Measurements from ENCODE around the gene OR10A4. TPM values are rescaled to one million over a fixed set of nuclear protein-coding genes. Genes with fewer than 3 reads are reported as not detected.
A peak's percentile ranks its signal among the peaks of the same experiment; 100 is the strongest.

Gene OR10A4
- total RNA-seq, 1 donor from 2014 or later = not detected

DNA sequence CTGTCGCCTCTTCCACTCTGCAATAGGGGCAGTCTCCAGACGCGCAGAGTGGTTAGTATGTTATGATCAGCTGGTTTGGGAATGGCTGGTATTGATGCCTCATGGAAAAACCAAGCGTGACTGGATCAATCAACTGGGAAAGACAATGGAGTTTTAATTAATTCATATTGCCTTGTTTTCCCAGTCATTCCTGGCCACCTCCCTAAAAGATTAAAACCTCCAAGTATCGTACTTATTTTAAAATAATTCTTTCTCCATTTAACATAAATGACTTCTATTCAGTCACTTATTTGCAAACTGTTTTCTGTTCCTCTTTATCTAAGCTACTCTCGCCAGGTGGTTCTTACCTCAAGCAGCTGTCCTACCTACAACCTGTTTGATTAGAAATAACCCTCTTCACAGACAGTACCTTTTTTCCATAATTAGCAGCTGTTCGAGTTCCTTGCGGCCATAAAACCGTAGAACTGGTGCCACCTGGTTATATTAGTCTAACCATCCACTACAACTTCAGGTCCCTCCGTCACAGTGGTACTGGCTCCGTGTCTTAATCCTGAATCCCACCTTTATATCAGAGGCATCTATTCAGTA is 50.7 kb downstream of the OR10A4 start:
- no peak for ATAC-seq
- H3K27ac ChIP-seq = no peak overlapping the region
- intact Hi-C loops (cut with DNase I) = loop anchor here (10.0 kb wide), 1 partner anchor 582 kb away; no protein-coding TSS in a partner anchor
- no peaks in the 10 kb centered on the region for H3K9me3 ChIP-seq
- H3K27me3 ChIP-seq = no peaks in the 10 kb centered on the region
- peak overlapping the region; percentile 70 for H3K4me3 ChIP-seq
- DNase-seq = no peak
- no peaks in the 10 kb centered on the region for H3K36me3 ChIP-seq
- H3K4me1 ChIP-seq = peaks cover 9% of the 10 kb centered on the region
- TF ChIP-seq, protein P1, sequence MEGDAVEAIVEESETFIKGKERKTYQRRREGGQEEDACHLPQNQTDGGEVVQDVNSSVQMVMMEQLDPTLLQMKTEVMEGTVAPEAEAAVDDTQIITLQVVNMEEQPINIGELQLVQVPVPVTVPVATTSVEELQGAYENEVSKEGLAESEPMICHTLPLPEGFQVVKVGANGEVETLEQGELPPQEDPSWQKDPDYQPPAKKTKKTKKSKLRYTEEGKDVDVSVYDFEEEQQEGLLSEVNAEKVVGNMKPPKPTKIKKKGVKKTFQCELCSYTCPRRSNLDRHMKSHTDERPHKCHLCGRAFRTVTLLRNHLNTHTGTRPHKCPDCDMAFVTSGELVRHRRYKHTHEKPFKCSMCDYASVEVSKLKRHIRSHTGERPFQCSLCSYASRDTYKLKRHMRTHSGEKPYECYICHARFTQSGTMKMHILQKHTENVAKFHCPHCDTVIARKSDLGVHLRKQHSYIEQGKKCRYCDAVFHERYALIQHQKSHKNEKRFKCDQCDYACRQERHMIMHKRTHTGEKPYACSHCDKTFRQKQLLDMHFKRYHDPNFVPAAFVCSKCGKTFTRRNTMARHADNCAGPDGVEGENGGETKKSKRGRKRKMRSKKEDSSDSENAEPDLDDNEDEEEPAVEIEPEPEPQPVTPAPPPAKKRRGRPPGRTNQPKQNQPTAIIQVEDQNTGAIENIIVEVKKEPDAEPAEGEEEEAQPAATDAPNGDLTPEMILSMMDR (IDR thresholded peaks at IDR 0.05) = no peak

Other genes with a start within 250 kb of the OR10A4 start
- 28.0 TPM for gene DCHS1, start 220.8 kb upstream of the OR10A4 start, total RNA-seq
- gene MRPL17, start 193.3 kb upstream of the OR10A4 start, total RNA-seq = 35.1 TPM
- 0.14 TPM for gene OR2AG2, start 104.6 kb upstream of the OR10A4 start, total RNA-seq
- not detected for gene OR2AG1, start 93.6 kb upstream of the OR10A4 start, total RNA-seq
- not detected for gene OR6A2, start 76.9 kb upstream of the OR10A4 start, total RNA-seq
- not detected for gene OR10A5, start 30.9 kb upstream of the OR10A4 start, total RNA-seq
- gene OR10A2, start 13.6 kb upstream of the OR10A4 start, total RNA-seq = not detected
- gene OR2D2, start 15.9 kb downstream of the OR10A4 start, total RNA-seq = not detected
- not detected for gene OR2D3, start 44.4 kb downstream of the OR10A4 start, total RNA-seq
- gene ZNF215, start 49.8 kb downstream of the OR10A4 start, total RNA-seq = 2.4 TPM
- gene ZNF214, start 143.7 kb downstream of the OR10A4 start, total RNA-seq = 3.7 TPM
- gene NLRP14, start 143.9 kb downstream of the OR10A4 start, total RNA-seq = not detected
- not detected for gene RBMXL2, start 212.4 kb downstream of the OR10A4 start, total RNA-seq

Measured in upper lobe of right lung (tissue), 1 donor.